HL-60 (cell line): ENCODE results near the gene PEAK3.

Source experiments
- CTCF ChIP-seq: IDR thresholded peaks from one replicate; pipeline ENCODE4 v1.5.1; 2011; ENCODE audit warnings: low read length, control low read depth, inconsistent platforms; ENCODE audit not compliant: insufficient read depth
- POLR2AphosphoS5 ChIP-seq: IDR thresholded peaks from 2 replicates; pipeline ENCODE4 v1.6.1; 2012; ENCODE audit warnings: low read depth
- SPI1 ChIP-seq: IDR thresholded peaks from 2 replicates; pipeline ENCODE4 v1.6.1; 2012; ENCODE audit warnings: low read depth, mild to moderate bottlenecking, borderline replicate concordance
- TF ChIP-seq, protein P1 (sequence below): IDR thresholded peaks from 2 replicates; pipeline ENCODE4 v1.6.1; 2012; ENCODE audit warnings: low read depth; ENCODE audit not compliant: insufficient replicate concordance

DNA sequence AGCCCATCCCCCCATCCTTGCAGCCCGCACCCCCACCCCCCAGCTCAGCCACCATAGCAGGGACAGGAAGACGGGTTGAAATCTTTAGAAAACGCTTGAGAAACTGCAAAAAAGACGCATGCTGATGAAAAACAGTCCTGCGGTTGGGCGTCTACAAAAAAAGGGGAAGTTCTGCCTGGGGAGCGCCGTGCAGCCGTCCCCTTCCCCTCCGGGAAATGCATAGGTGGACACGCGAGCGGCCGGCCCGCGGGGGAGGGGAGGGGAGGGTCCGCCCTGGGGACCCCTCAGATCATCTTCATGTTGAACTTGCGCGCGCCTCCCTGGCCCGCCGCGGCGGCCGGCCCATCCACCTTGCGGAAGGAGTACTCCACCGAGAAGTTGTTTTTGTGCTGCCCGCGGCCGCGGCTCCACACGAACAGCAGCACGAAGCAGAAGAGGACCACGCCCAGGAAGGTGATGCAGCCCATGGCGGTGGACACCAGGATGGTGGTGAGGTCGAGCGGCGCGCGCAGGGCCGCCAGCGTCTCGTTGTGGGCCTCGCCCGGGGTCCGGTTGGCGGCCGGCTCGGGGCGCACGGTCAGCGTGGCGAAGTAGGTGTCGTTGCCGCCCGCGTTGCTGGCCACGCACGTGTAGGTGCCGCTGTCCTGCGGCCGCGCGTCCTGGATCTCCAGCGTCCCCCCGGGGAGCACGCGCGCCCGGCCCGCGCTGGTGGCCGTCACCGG is 7.9 kb upstream of the PEAK3 start:
- TF ChIP-seq CTCF = no peak
- peak; percentile 84 for TF ChIP-seq POLR2AphosphoS5
- TF ChIP-seq, protein P1, sequence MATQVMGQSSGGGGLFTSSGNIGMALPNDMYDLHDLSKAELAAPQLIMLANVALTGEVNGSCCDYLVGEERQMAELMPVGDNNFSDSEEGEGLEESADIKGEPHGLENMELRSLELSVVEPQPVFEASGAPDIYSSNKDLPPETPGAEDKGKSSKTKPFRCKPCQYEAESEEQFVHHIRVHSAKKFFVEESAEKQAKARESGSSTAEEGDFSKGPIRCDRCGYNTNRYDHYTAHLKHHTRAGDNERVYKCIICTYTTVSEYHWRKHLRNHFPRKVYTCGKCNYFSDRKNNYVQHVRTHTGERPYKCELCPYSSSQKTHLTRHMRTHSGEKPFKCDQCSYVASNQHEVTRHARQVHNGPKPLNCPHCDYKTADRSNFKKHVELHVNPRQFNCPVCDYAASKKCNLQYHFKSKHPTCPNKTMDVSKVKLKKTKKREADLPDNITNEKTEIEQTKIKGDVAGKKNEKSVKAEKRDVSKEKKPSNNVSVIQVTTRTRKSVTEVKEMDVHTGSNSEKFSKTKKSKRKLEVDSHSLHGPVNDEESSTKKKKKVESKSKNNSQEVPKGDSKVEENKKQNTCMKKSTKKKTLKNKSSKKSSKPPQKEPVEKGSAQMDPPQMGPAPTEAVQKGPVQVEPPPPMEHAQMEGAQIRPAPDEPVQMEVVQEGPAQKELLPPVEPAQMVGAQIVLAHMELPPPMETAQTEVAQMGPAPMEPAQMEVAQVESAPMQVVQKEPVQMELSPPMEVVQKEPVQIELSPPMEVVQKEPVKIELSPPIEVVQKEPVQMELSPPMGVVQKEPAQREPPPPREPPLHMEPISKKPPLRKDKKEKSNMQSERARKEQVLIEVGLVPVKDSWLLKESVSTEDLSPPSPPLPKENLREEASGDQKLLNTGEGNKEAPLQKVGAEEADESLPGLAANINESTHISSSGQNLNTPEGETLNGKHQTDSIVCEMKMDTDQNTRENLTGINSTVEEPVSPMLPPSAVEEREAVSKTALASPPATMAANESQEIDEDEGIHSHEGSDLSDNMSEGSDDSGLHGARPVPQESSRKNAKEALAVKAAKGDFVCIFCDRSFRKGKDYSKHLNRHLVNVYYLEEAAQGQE = peak; percentile 40
- peak; percentile 81; the same call in 1 of the 2 replicates for TF ChIP-seq SPI1
